SHP77 treated with DMSO at 0.1 percent for 48 hours (cell line): ENCODE data around the gene CD2AP.
A peak's percentile ranks its signal among the peaks of the same experiment; 100 is the strongest.
"Not testable (repeated sequence)": the region's sequence is repeated elsewhere in the genome, so short reads cannot be mapped to it uniquely, and the experiment has no call there.

Source experiments
- DNase-seq: peaks from one replicate; lab custom pipeline; 2025; lab: John Stamatoyannopoulos, UW

The CD2AP gene

DNA sequence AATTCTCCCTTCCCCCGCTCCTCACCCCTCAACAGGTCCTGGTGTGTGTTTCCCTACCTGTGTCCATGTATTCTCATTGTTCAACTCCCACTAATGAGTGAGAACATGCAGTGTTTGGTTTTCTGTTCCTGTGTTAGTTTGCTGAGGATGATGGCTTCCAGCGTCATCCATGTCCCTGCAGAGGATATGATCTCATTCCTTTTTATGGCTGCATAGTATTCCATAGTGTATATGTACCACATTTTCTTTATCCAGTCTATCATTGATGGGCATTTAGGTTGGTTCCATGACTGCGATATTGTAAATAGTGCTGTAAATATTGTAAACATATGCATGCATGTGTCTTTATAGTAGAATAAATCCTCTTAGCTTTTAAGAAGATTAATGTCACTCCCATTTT is 89.0 kb downstream of the CD2AP start:
- not testable (repeated sequence) for DNase-seq

DNA sequence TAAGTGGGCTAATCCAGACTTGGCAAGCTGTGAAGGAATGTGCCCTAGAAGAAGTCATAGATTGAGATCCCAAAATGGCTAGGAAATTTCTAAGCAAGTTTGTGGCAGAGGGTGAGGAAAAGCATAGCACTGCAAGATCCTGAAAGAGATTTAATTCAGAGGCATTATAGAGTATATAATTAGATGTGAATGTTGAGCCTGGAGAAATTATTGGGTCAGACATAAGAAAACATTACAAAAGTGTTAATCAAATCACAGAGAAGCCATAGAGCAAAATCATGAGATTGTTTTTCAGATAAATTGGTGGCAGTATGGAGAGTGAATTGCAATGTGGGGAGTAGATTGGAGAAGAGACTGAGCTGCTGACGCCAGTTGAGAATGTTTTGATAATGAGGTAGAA is 90.0 kb downstream of the CD2AP start:
- no peak for DNase-seq

GRCh38 chr6:47571488-47571887 is 93.9 kb downstream of the CD2AP start:
- no peak for DNase-seq

GRCh38 chr6:47573109-47573508 is 95.5 kb downstream of the CD2AP start:
- no peak for DNase-seq

DNA sequence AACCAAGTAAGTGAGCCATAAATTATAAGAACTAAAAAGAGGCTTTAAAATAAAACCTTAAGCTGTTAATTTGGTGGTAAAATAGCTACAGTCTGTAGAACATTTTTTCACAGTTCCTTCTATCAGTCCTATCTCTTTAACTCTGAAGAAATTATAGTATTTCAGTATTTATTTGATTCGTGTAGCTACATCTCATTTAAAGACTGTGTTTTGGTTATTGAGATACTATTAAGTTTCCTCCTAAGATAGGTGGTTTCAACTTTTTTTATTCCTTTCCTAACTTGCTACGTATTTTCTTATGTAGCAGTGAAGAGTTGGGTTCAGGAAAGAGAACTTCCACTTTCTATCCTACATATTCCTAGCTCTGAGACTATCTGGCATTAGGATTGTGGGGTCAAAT is 97.2 kb downstream of the CD2AP start:
- no peak for DNase-seq

- DNase-seq: no peak
These were observed 101.5 kb downstream of the CD2AP start for GRCh38 chr6:47579040-47579439.

DNA sequence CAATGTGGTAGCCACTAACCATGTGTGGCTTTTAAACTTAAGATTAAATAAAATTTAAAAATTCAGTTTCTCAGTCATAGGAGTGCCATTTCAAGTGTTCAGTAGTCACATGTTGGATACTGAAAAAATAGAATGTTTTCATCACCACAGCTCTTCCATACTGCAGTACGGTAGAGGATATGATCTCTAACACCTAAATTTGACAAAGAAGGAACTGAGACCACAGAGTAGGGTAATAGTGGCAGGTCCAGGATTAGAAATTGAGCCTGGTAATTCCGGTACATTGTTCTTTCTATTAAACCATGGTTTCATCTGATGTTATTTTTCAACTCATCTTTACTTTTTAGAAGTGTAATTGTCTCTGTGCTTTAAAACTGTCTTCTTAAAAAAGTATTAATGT is 104.0 kb downstream of the CD2AP start:
- DNase-seq: no peak

- DNase-seq: no peak
These were observed 109.9 kb downstream of the CD2AP start for GRCh38 chr6:47587493-47587892.

GRCh38 chr6:47592131-47592840 is 114.7 kb downstream of the CD2AP start:
- no peak for DNase-seq

- no peak for DNase-seq
These were observed 116.4 kb downstream of the CD2AP start for GRCh38 chr6:47593979-47594378.

DNA sequence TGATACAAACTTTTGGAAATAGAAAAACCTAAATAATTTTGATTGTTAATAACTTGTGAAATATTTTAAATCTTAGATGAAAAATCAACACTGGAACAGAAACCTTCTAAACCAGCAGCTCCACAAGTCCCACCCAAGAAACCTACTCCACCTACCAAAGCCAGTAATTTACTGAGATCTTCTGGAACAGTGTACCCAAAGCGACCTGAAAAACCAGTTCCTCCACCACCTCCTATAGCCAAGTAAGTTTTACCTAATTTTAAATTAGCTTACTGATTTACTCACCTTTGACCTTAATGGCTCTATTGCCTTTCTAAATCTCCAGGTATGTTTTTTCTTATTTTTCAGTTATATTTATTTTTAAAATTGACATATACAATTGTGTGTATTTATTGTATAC is 118.2 kb downstream of the CD2AP start:
- no peak for DNase-seq

GRCh38 chr6:47598367-47598766 is 120.8 kb downstream of the CD2AP start:
- no peak for DNase-seq

- no peak for DNase-seq
These were observed 121.9 kb downstream of the CD2AP start for GRCh38 chr6:47599512-47599911.

DNA sequence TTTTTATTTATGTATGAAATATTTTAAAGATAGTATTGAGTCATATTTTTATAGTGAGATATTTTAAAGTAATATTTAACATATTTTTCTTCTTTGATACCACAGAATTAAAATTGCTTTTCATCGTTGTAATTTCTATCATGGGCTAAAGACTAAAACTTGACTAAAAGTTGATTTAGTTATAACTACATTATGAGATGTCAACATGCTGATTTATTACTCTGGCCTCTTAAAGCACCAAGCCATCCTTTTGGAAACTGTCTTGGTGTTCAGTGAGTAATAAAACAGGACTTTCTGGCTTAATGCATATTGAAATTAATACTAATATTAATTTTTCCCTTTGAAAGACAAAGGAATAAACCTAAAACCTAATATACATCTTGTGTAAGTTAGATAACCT is 125.6 kb downstream of the CD2AP start:
- DNase-seq: no peak

DNA sequence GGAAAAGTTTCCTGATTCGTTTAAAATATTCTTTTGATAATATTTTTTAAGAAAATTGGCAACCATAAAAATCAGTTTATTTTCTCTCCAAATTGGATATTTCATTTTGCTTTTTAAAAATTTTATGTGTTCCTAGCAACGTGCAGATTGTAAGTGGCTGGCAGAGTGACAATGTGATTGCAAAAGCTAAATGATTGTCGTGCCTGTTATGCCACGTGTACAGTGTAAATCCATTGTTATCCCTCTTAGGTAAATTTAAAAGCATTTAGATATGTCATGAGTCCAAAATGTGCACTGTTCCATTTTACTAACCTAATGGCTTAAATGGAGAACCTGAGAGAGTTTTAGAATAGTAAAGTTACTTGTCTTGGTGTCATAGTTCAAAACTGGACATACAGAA is 126.4 kb downstream of the CD2AP start:
- DNase-seq: no peak

GRCh38 chr6:47621838-47622449 is 144.4 kb downstream of the CD2AP start:
- DNase-seq: no peak

DNA sequence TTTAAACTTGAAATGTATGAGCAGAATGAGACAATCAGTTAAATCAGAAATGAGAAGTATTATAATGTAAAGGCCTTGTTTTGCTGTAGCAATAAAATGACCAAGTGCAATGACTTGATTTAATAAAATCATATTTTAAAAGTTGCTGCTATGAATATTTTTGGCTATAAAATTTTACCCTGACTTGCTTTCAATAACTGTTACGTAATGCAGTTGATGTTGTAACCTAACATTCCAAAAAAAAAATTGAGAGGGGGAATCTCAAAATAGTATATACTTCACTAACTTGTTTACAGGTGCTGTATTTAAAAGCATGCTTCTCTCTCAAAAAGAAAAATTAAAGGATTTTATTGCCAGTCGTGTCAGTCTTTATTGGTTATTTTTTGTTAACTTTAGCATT is 149.2 kb downstream of the CD2AP start:
- no peak for DNase-seq

DNA sequence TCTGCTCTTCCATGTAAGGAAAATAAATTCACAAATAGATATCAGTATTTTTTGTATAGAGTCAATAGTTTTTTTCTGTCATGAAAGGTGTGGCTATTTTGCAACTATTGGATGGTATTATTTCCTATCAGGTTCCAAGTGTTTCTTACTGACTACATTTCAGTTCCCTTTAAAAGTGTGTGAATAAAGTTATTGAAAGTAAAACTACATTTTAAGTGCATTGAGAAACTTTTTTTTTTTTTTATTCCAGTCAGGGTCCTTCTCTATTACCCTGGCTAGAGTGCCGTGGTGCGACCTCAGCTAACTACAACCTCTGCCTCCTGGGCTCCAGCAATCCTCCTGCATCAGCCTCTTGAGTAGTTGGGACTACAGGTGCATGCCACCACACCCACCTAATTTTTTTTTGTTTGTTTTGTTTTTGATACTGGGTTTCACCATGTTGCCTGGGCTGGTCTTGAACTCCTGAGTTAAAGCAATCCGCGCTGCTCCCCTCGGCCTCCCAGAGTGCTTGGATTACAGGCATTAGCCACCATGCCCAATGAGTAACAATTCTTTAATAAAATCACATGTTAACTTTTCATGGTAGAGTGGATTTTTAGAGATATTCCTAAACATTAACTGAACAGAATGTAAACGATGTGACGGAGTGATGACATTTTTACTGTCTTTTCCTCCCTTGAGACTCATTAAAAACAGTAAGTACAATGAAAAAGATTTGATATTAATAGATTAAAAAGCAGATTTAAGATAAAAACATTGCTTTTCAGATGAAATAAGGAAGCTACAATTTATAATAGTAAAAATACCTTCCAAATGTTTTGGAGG is 151.1 kb downstream of the CD2AP start:
- DNase-seq: no peak

- no peak for DNase-seq
These were observed 152.4 kb downstream of the CD2AP start for GRCh38 chr6:47629954-47630353.

DNA sequence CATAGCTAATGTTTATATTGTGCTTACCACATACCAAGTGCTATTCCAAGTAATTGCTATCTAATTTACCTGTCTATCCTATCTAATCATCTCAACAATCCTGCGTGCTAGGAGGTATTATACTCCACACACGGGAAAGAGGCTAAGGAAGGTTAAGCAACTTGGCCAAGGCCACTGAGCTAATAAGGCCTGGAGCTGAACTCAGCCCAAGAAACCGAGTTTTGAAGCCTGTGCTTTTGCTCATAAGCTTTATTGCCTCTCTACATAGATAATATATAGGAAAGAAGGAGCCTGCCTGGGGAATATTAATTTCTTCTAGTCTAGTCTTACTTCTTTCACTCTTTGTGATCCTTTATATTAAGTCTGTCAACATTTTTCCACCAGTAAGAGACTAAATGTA is 153.0 kb downstream of the CD2AP start:
- DNase-seq: no peak

GRCh38 chr6:47631269-47631772 is 153.7 kb downstream of the CD2AP start:
- DNase-seq: peak; percentile 49

DNA sequence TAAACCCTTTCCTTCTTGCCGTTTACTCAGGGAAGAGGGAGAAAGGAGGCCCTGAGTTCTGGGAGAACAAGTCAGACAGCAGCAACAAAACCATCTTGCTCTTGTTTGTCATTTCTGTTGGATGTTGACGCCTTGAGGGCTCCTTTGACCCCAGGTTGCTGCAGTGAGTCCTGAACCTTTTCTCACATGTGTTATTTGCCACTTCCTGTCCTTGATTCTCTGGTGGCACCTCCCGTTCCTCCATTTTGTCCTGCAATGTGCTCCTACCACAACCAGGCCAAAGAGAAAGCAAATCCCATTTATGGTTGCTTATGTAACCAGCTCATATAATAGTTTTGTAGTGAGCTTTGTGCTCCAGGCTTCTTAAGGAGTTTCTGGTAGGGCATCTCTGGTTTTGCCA is 154.2 kb downstream of the CD2AP start:
- DNase-seq: no peak

DNA sequence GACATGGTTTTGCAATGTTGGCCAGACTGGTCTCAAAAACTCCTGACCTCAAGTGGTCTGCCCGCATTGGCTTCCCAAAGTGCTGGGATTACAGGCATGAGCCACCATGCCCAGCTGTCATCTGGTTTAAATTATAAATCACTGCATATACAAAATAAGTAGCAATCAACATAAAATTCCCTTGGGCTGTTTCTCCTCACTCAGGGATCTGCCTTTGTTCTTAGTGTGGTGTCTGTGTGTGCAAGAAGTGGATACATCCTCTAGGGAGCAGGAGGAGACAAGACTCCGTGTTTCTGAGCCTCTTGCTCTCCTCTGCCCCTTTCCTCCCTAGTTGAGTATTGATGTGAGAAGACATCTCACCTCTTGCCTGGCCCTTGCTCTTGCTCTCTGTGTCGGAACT is 155.6 kb downstream of the CD2AP start:
- peak; percentile 2 for DNase-seq
